GM12892 (cell line): ENCODE measurements around the gene C22orf15.
"Not testable (repeated sequence)": the region's sequence is repeated elsewhere in the genome, so short reads cannot be mapped to it uniquely, and the experiment has no call there.

Source experiments
- POLR2A ChIP-seq: IDR thresholded peaks from 2 replicates; pipeline ENCODE4 v1.6.1; 2011; ENCODE audit warnings: low read depth, low read length, control low read depth
- POLR2AphosphoS5 ChIP-seq: IDR thresholded peaks from 2 replicates; pipeline ENCODE4 v1.6.1; 2011; ENCODE audit warnings: low read depth, low read length, control low read depth

- not testable (repeated sequence) for TF ChIP-seq POLR2A, POLR2AphosphoS5
These were observed 34.7 kb upstream of the C22orf15 start for GRCh38 chr22:23728108-23728507.
